Hindlimb muscle (tissue), 1 donor: ENCODE measurements around the gene CCNB1. TPM values are rescaled to one million over a fixed set of nuclear protein-coding genes. Genes with fewer than 3 reads are reported as not detected.
A peak's percentile ranks its signal among the peaks of the same experiment; 100 is the strongest.
"Not testable (repeated sequence)": the region's sequence is repeated elsewhere in the genome, so short reads cannot be mapped to it uniquely, and the experiment has no call there.

Source experiments
- DNase-seq: peaks from one replicate; pipeline ENCODE4 v3.0.0-alpha.2; 2013
- polyA plus RNA-seq: library from polyadenylated mRNA; unstranded; fragments of 120-200 nt; gene quantifications from one replicate; pipeline ENCODE4 v1.2.1, GENCODE V29; 2013; ENCODE audit not compliant: insufficient read length

The CCNB1 gene
- 25.9 TPM for polyA plus RNA-seq

- peak; percentile 98 for DNase-seq
Measured at GRCh38 chr5:69166686-69167492, at the start of gene CCNB1. Gene CCNB1, plus strand, starts transcription at chr5:69167150. Its CDS starts 113 bp downstream, at chr5:69167263.

- DNase-seq, result no peak
Measured at GRCh38 chr5:69129413-69129812, 37.5 kb upstream of the CCNB1 start.

DNA sequence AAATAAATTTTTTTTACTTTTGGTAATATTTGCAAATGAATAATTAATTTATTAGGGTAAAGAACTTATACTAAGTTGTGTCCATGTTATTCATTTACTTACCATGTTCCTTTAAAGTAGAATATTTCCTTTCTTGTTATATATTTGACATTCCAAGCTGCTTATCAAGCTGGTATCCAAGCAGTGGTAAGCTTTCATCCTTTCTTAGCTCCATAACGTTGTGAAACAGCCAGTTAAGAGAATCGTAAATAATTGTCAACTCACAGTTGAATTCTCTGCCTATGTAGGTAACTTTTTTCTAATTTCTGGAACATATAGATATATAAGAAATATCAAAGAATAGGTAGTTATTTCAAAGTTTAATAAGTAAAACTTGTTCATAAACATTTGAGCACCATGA, 36.7 kb upstream of the CCNB1 start:
- no peak for DNase-seq

GRCh38 chr5:69131304-69131703, 35.6 kb upstream of the CCNB1 start:
- no peak for DNase-seq

DNA sequence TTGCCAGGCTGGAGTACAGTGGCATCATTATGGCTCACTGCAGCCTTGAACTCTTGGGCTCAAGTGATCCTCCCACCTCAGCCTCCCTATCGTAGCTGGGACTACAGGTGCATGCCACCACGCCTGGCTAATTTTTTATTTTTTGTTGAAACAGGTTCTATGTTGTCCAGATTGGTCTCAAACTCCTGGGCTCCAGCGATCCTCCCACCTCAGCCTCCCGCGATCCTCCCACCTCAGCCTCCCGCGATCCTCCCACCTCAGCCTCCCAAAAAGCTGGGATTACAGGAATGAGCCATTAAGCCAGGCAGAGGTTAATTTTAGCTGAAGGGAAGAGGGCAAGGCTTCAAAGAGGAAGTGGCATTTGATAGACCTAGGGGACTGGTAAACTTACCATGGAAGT, 32.8 kb upstream of the CCNB1 start:
- DNase-seq, result no peak

DNA sequence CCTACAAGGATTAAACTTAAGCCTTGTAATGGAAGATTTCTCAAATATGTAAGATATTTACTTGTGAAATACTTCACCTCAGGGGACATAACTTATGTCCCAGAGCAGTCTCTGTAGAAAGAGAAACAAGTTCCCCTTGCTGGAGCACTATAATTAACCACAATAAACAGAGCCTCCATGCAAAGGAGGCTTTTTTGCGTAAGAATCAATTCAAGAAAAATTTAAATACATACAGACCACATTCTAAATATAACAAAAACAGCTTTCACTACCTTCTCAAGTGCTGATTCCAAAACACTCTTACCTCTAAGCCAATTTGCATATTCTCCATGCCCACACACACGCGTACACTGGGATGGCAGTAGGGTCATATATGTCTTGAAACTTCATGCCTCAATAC, 30.7 kb upstream of the CCNB1 start:
- DNase-seq, result no peak

GRCh38 chr5:69137208-69137607, 29.7 kb upstream of the CCNB1 start:
- DNase-seq, result not testable (repeated sequence)

- DNase-seq, result no peak
Measured at GRCh38 chr5:69137807-69138206, 29.1 kb upstream of the CCNB1 start.

DNA sequence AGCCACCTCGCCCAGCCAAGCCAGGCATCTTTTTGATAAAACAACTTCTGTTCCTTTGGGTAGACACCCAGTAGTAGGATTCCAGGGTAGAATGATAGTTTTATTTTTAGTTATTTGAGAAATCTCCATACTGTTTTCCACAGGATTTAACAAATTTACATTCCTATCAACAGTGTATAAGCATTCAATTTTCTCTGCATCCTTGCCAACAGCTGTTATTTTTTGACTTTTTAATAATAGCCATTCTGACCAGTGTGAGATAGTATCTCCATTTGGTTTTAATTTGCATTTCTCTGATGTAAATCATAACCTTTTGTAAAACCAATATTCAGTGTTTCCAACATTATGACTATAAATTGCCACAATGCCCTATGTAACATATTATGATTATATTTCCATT, 28.2 kb upstream of the CCNB1 start:
- DNase-seq, result no peak

- DNase-seq, result not testable (repeated sequence)
Measured at GRCh38 chr5:69140239-69140638, 26.7 kb upstream of the CCNB1 start.

GRCh38 chr5:69140827-69141226, 26.1 kb upstream of the CCNB1 start:
- DNase-seq, result no peak

GRCh38 chr5:69148576-69148975, 18.4 kb upstream of the CCNB1 start:
- not testable (repeated sequence) for DNase-seq

- DNase-seq, result no peak
Measured at GRCh38 chr5:69148981-69149675, 17.8 kb upstream of the CCNB1 start.

DNA sequence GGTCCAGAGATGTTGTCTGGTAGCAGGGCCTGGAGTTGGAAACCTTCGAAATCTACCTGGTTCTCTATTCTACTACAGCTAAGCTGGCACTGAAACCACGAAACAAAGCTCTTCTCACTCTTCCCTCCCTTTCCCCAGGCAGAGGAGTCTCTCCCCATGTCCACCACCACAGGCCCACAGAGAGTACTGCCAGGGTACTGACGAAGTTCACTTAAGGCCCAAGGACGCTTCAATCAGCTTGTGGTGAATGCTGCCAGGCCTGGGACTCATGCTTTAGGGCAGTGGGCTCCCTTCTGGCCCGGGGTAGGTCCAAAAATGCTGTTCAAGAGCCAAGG, 17.3 kb upstream of the CCNB1 start:
- DNase-seq, result no peak

- DNase-seq, result no peak
Measured at GRCh38 chr5:69152731-69153130, 14.2 kb upstream of the CCNB1 start.

DNA sequence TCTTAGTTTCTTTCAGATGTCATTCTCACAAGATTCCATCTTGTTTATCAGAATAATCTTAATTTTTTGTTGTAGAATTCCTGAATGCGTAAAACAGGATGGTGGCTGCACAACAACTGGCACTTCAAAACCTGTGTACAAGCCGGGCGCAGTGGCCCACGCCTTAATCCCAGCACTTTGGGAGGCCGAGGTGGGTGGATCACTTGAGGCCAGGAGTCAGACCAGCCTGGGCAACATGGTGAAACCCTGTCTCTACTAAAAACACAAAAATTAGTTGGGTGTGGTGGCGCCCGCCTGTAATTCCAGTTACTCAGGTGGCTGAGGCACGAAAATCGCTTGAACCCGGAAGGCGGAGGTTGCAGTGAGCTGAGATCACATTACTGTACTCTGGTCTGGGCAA, 10.5 kb upstream of the CCNB1 start:
- no peak for DNase-seq

GRCh38 chr5:69158039-69158438, 8.9 kb upstream of the CCNB1 start:
- no peak for DNase-seq

DNA sequence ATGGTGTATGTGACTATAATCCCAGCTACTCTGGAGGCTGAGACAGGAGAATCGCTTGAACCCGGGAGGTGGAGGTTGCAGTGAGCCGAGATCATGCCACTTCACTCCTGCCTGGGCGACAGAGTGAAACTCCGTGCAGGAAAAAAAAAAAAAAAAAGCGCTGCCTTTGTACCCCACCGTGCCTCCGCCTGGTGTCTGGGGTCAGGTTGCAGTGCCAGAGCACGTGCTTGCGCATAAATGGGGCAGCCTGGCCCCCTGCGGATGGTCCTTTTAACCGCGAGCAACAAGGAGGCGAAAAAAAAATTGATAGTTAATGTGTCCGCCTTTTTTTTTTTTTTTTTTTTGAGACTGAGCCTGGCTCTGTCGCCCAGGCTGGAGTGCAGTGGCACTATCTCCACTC, 6.3 kb upstream of the CCNB1 start:
- DNase-seq, result no peak

GRCh38 chr5:69167493-69167855, 524 bp downstream of the CCNB1 start:
- DNase-seq, result no peak

DNA sequence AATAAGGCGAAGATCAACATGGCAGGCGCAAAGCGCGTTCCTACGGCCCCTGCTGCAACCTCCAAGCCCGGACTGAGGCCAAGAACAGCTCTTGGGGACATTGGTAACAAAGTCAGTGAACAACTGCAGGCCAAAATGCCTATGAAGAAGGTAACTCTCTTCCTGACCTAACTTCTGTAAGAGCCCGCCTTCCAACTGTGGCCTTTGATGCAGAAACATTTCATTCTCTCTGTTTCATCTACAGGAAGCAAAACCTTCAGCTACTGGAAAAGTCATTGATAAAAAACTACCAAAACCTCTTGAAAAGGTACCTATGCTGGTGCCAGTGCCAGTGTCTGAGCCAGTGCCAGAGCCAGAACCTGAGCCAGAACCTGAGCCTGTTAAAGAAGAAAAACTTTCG, 979 bp downstream of the CCNB1 start:
- no peak for DNase-seq

- no peak for DNase-seq
Measured at GRCh38 chr5:69170495-69170894, 3.5 kb downstream of the CCNB1 start.

- DNase-seq, result no peak
Measured at GRCh38 chr5:69170969-69171368, 4.0 kb downstream of the CCNB1 start.

GRCh38 chr5:69181659-69182293, 14.8 kb downstream of the CCNB1 start:
- DNase-seq, result not testable (repeated sequence)

GRCh38 chr5:69184621-69185020, 17.7 kb downstream of the CCNB1 start:
- DNase-seq, result no peak
